Left hindlimb (tissue), 1 donor: ENCODE results near the gene SORCS1.
"Not testable (repeated sequence)": the region's sequence is repeated elsewhere in the genome, so short reads cannot be mapped to it uniquely, and the experiment has no call there.

ENCODE experiments used
- DNase-seq: peaks from one replicate; pipeline ENCODE4 v3.0.0-alpha.2; 2018

SORCS1 gene

DNA sequence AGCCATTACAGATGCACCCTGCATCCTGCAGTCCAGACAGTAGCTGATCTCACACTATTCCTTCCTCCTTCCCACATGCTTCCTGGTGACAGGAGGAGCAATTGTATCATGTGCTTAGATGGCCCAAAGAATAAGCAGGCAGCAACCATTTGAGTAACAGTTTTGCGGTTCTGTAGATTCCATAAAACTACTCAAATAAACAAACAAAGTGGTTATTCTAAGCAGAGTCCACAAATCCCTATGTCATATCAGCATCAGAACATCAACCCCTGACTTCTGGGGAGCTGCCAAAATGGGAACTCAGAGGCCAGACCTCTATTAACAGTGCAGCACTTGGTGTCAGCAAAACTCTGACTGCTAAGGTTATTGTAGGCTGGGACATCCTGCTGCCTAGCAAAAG, 226.0 kb downstream of the SORCS1 start:
- no peak for DNase-seq

- DNase-seq: no peak
These were observed 228.5 kb downstream of the SORCS1 start for GRCh38 chr10:106935978-106936451.

- no peak for DNase-seq
These were observed 232.7 kb downstream of the SORCS1 start for GRCh38 chr10:106931853-106932249.

- DNase-seq: no peak
These were observed 233.2 kb downstream of the SORCS1 start for GRCh38 chr10:106931159-106931852.

DNA sequence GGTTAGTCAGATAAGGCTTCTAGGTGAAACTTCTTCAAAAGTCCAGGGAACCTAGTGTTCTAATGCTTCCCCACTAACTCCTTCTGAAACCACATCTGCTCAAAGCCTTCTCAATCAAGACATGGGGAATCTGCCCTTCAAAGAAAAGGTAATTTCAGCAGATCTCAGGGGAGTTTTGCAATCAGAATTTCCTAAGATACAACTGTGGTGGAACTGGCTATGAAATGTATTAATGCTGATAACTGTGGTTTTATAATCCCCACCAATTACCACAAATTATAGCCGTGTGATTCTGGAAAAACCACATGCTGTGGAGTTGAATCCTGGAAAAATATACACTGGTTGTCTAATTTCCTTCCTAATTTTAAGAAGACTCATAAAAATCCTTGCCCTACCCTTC, 233.8 kb downstream of the SORCS1 start:
- no peak for DNase-seq

DNA sequence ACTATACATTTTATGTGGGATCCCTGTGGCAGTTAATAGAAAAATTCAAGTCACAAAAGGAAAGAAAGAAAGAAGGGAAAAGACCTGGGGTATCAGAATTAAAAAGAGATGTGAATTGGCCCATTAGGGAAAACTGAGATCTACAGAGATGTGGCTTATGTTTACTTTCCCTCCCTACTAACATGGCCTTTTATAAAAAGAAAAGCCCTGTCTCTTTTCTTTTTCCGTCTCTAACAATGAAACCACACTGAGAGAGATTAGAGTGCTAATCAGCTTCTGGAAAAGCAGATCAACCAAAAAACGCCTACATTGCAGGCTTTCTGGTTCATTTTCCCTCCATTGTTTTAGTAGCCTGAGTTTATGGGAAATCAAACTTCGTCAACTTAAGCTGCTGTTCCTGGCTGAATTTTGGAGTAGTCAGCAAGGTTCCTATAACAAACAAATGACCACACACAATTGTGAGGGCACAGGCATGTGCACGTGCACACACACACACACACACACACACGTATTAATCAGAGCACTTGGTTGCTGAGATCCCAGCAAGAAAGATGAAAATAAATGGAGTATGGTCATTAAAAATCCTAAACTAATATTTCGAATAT, 235.1 kb downstream of the SORCS1 start:
- DNase-seq: no peak

DNA sequence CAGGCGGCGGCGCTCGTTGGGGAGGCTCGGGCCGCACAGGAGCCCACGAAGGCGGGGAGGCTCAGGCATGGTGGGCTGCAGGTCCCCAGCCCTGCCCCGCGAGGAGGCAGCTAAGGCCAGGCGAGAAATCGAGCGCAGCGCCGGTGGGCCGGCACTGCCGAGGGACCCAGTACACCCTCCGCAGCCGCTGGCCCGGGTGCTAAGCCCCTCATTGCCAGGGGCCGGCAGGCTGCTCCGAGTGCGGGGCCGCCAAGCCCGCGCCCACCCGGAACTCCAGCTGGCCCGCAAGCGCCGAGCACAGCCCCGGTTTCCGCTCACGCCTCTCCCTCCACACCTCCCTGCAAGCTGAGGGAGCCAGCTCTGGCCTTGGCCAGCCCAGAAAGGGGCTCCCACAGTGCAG, 236.4 kb downstream of the SORCS1 start:
- DNase-seq: not testable (repeated sequence)

GRCh38 chr10:106925191-106925590, 239.3 kb downstream of the SORCS1 start:
- DNase-seq: no peak

- no peak for DNase-seq
These were observed 244.0 kb downstream of the SORCS1 start for GRCh38 chr10:106920538-106920937.

DNA sequence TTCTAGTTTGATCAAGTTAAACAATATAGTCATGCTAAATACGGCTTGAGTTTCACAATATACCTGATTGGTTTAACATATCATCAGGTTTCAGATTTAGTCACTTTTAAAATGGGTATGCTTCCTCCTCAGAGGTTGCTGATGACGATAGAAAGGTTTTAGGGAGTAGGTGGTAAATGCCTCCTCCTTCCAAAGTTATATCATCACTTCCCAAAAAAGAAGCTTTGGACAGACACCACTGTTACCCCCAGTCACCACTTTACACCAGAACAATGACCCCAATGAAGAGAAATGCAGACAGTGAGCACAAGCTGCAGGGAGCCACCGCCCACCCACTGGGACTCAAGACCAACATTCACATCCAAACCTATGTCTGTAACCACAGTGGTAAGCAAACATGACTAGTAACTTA, 244.6 kb downstream of the SORCS1 start:
- DNase-seq: no peak

- no peak for DNase-seq
These were observed 247.0 kb downstream of the SORCS1 start for GRCh38 chr10:106917452-106918055.

DNA sequence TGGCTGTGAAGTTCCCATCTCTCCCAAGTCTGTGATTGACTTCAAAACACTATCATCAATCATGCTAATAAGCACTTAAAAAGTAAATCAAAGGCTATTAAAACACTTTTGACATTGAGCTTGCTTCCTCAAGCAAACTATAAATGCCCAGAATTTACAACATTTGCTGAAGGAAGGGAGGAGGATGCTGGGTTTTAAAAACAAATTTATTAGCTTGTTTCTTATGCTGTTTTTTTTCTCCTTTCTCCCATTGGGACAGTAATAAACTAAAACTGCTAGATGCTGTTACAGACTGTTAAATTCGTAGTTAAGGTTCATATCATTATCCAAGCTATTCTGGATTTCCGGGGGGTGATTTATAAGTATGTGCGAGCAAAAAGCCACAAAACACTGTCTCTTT, 250.5 kb downstream of the SORCS1 start:
- DNase-seq: no peak

DNA sequence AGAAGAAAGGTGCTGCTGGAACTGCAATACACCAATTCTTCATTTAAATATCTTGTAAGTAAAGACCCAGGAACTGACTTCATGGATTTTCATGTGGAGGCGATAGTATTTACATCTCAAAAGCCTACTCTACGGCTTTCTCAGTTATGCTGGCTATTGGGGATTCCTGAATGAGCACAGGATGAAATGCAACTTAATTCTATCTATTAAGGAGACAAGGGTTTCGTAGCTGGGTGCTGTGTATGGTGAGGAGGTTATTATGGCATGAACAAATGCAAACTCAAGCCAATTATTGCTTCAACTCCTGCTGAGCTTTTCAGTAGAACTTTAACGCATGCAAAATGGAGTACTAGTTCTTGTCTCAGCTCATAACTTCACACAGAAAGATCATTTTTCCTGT, 251.2 kb downstream of the SORCS1 start:
- DNase-seq: no peak

- no peak for DNase-seq
These were observed 253.4 kb downstream of the SORCS1 start for GRCh38 chr10:106911096-106911495.

GRCh38 chr10:106910666-106911065, 253.8 kb downstream of the SORCS1 start:
- no peak for DNase-seq

- no peak for DNase-seq
These were observed 256.3 kb downstream of the SORCS1 start for GRCh38 chr10:106908225-106908624.

GRCh38 chr10:106904209-106904608, 260.3 kb downstream of the SORCS1 start:
- DNase-seq: no peak

GRCh38 chr10:106903180-106903579, 261.3 kb downstream of the SORCS1 start:
- no peak for DNase-seq

DNA sequence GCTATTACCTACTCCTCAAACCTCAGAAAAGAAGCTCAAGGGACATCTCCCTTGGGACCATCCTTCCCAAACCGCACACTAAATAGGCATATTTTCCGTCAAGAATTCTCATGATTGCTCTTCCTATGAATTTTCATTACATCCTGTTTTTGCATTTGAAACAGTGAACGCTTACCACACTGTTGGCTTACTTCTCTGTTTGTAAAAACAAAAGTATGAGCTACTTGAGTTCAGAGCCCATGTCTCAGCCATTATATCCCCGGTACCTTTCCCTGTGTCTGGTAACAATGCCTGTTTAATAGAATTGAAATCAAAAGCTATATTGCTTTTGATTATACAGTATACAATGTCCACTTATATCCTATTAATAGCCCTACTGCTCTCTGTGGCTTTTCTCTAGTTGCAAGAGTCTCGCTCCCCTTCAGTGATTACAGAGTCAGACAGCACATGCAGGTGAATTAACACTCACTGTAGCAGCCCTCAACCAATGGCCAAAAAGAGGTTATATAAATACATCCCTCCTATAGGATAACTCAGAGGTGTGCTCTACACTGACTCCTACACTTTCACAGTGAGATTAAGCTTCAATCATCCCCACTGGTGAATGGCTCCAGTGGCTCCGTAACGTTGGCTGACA, 264.4 kb downstream of the SORCS1 start:
- no peak for DNase-seq

GRCh38 chr10:106898446-106898845, 266.1 kb downstream of the SORCS1 start:
- DNase-seq: no peak

GRCh38 chr10:106897719-106898118, 266.8 kb downstream of the SORCS1 start:
- DNase-seq: no peak

DNA sequence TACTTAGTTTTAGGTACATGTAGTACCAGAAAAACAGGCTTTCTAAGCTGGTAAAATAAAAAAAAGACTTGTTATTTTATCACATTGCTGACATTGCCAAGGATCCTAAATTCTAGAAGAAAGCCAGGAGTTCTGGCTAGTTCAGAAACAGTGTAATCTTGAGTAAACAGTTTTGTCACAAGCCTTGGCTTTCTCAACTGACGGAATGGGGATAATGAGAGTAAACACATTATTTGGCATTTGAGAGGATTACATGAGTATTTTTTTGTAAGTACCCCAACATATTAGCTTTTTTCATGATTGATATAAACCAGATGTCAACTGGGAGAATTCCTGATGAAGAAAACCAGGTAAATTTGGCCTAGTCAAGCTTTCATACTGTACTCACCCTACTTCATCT, 269.8 kb downstream of the SORCS1 start:
- no peak for DNase-seq

- no peak for DNase-seq
These were observed 286.9 kb downstream of the SORCS1 start for GRCh38 chr10:106877574-106877973.

- no peak for DNase-seq
These were observed 290.0 kb downstream of the SORCS1 start for GRCh38 chr10:106874604-106874889.
